ENCODE measurements around the gene MRPL24. TPM values are rescaled to one million over a fixed set of nuclear protein-coding genes. Genes with fewer than 3 reads are reported as not detected.
A peak's percentile ranks its signal among the peaks of the same experiment; 100 is the strongest.

Gene MRPL24
- total RNA-seq, 4 donors from 2014 or later = 48.6 to 90.4 (median 66.2) TPM

DNA sequence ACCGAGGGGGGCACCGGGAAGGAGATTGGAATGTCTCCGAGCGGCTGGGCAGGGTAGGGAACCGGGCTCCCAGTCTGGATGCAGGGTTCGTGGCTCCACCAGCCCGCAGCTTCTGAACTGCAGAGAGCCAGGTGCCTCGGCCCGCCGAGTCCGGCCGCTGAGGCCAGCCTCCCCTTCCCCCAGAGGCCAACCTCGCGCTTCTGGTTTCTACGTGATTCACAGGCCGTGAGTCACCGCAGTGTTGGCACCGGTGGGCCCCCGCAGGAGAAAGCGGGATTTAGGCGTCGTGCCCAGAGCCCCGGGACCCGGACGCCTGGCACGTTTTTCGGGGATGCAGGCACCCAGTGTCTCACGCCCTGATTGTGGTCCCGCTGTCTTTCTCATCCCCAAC lies 36.0 kb downstream of the MRPL24 start:
- DNase-seq (ENCODE audit: low spot score in 2 of 2) = peak; percentile 37 to 47
- TF ChIP-seq EP300 (IDR thresholded peaks at IDR 0.05) = peak in 1 of 2 donors; percentile 44
- TF ChIP-seq POLR2A (IDR thresholded peaks at IDR 0.05) = no peak
- TF ChIP-seq, protein P1, sequence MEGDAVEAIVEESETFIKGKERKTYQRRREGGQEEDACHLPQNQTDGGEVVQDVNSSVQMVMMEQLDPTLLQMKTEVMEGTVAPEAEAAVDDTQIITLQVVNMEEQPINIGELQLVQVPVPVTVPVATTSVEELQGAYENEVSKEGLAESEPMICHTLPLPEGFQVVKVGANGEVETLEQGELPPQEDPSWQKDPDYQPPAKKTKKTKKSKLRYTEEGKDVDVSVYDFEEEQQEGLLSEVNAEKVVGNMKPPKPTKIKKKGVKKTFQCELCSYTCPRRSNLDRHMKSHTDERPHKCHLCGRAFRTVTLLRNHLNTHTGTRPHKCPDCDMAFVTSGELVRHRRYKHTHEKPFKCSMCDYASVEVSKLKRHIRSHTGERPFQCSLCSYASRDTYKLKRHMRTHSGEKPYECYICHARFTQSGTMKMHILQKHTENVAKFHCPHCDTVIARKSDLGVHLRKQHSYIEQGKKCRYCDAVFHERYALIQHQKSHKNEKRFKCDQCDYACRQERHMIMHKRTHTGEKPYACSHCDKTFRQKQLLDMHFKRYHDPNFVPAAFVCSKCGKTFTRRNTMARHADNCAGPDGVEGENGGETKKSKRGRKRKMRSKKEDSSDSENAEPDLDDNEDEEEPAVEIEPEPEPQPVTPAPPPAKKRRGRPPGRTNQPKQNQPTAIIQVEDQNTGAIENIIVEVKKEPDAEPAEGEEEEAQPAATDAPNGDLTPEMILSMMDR (IDR thresholded peaks at IDR 0.05) = no peak
- Histone ChIP-seq H3K27me3 (peaks cover 0 to 23% of the 10 kb centered on the region in 2 donors), H3K9me3 (no peaks in the 10 kb centered on the region), H3K36me3 (peaks cover 0 to 9% (median 0%) of the 10 kb centered on the region in 3 donors), H3K4me3 (peak overlapping the region; percentile 35 to 58 (median 46)), H3K27ac (peak overlapping the region; percentile 31 to 89 (median 68)), H3K4me1 (peaks cover 0 to 70% (median 36%) of the 10 kb centered on the region in 4 donors)
- WGBS, 2 donors = 1 to 4% methylated on average over 24 to 29 of the region's 29 CpGs

DNA sequence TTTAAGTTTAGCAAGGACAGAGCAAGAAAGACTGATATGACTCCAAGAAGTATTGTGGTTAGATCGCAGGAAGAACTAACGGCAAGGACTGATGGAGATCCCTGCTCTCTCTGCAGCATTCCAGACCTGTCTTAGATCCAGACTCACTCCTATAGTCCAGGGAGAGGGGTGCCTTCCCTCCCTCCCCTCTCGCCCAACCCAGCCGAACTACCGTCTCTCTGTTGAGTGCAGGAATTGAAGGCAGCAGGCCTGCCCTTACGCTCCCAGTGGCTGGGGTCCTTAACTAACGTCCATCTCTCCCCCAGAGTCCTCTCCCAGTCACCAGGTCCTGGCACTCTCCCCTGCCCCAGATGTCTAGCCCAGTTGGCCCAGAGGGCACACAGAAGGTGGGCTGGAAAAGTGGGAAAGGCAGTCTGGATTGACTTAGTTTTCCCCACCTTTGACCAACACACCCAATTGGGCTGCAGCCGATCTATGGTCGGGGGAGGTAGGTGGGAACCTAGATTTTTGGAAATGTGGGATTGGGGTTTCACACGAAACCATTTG lies 36.6 kb downstream of the MRPL24 start:
- 30 to 46% methylated on average over 10 of the region's 10 CpGs for WGBS, 2 donors
- peak overlapping the region in 2 of 4 donors; percentile 86 to 89 for H3K27ac ChIP-seq
- H3K27me3 ChIP-seq = peaks cover 0 to 23% of the 10 kb centered on the region in 2 donors
- peaks cover 0 to 64% (median 31%) of the 10 kb centered on the region in 4 donors for H3K4me1 ChIP-seq
- H3K9me3 ChIP-seq = no peaks in the 10 kb centered on the region
- TF ChIP-seq EP300 (IDR thresholded peaks at IDR 0.05) (no peak), POLR2A (IDR thresholded peaks at IDR 0.05) (no peak)
- TF ChIP-seq, protein P1 (IDR thresholded peaks at IDR 0.05) = no peak
- H3K4me3 ChIP-seq = peak overlapping the region in 1 of 4 donors; percentile 54
- no peak for DNase-seq (ENCODE audit: low spot score in 2 of 2)
- H3K36me3 ChIP-seq = peaks cover 0 to 13% (median 0%) of the 10 kb centered on the region in 3 donors

DNA sequence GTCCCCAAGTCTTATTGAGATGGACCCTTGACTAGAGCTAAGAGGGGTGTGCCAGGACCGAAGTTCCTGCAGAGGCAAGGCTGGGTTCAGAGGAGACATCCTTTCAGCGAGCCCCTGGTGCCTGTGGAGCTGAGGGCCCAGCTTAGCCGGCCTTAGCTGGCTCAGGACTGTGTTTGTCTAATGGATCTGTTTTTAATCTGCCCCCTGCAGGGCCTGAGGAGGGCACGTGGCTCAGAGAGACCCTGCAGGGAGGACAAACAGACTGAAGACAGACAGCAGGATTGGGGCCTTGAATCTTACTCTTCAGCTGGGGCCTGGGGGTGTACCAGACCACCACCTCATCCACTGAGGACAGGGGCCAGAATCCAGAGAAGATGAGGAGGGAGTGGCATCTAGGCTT lies 37.1 kb downstream of the MRPL24 start:
- H3K4me3 ChIP-seq = no peak overlapping the region
- H3K4me1 ChIP-seq = peaks cover 0 to 59% (median 31%) of the 10 kb centered on the region in 4 donors
- peaks cover 0 to 18% (median 0%) of the 10 kb centered on the region in 3 donors for H3K36me3 ChIP-seq
- WGBS, 2 donors = 40 to 45% methylated on average over 4 of the region's 4 CpGs
- H3K27ac ChIP-seq = peak overlapping the region in 1 of 4 donors; percentile 61
- H3K9me3 ChIP-seq = no peaks in the 10 kb centered on the region
- TF ChIP-seq, protein P1 (IDR thresholded peaks at IDR 0.05) = no peak
- TF ChIP-seq EP300 (IDR thresholded peaks at IDR 0.05) (no peak), POLR2A (IDR thresholded peaks at IDR 0.05) (no peak)
- peaks cover 0 to 23% of the 10 kb centered on the region in 2 donors for H3K27me3 ChIP-seq
- DNase-seq (ENCODE audit: low spot score in 2 of 2) = no peak

GRCh38 chr1:156703336-156703735 lies 37.6 kb downstream of the MRPL24 start:
- WGBS, 2 donors = 56 to 74% methylated on average over 4 of the region's 4 CpGs
- no peak overlapping the region for H3K4me3 ChIP-seq

More at GRCh38 chr1:156703336-156703735, 37.6 kb downstream of the MRPL24 start:
- no peak for TF ChIP-seq POLR2A (IDR thresholded peaks at IDR 0.05)
- TF ChIP-seq, protein P1 (IDR thresholded peaks at IDR 0.05) = no peak
- TF ChIP-seq EP300 (IDR thresholded peaks at IDR 0.05) = no peak
- H3K27me3 ChIP-seq = peaks cover 0 to 23% of the 10 kb centered on the region in 2 donors
- no peak for DNase-seq (ENCODE audit: low spot score in 2 of 2)
- no peaks in the 10 kb centered on the region for H3K9me3 ChIP-seq
- peaks cover 0 to 21% (median 0%) of the 10 kb centered on the region in 3 donors for H3K36me3 ChIP-seq
- H3K27ac ChIP-seq = peak overlapping the region in 1 of 4 donors; percentile 61
- H3K4me1 ChIP-seq = peaks cover 0 to 55% (median 31%) of the 10 kb centered on the region in 4 donors
